ENCODE measurements around the gene NCKAP5.

Gene NCKAP5

DNA sequence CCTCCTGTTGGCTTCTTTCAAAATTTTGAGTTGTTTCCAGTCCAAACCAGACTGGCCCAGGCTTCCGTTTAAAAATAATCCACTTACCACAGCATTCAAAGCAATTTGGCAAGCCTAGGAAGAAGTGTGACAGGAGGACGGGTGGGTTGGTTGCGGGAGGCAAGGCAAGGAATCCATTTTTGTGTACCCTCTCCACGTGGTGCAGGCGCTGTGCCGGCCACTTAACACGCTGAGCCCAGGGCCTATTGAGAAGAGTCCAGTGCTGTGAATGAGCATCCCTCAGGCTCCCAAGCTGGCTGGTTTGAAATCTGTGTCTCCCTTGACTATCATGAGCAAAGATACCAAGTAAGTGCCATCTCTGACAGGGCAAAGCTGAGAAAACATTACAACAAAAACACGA lies 160.9 kb downstream of the NCKAP5 start:
- TF ChIP-seq, protein P1, sequence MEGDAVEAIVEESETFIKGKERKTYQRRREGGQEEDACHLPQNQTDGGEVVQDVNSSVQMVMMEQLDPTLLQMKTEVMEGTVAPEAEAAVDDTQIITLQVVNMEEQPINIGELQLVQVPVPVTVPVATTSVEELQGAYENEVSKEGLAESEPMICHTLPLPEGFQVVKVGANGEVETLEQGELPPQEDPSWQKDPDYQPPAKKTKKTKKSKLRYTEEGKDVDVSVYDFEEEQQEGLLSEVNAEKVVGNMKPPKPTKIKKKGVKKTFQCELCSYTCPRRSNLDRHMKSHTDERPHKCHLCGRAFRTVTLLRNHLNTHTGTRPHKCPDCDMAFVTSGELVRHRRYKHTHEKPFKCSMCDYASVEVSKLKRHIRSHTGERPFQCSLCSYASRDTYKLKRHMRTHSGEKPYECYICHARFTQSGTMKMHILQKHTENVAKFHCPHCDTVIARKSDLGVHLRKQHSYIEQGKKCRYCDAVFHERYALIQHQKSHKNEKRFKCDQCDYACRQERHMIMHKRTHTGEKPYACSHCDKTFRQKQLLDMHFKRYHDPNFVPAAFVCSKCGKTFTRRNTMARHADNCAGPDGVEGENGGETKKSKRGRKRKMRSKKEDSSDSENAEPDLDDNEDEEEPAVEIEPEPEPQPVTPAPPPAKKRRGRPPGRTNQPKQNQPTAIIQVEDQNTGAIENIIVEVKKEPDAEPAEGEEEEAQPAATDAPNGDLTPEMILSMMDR (IDR thresholded peaks at IDR 0.05; ENCODE audit: borderline replicate concordance, control extremely low read depth, extremely low read depth, insufficient read depth, missing control alignments) = no peak
- in situ Hi-C loops (cut with MboI; ENCODE audit: low sequenced_read_pairs, unreplicated experiment) = no loop called here
- DNase-seq (ENCODE audit: low spot score) = no peak

DNA sequence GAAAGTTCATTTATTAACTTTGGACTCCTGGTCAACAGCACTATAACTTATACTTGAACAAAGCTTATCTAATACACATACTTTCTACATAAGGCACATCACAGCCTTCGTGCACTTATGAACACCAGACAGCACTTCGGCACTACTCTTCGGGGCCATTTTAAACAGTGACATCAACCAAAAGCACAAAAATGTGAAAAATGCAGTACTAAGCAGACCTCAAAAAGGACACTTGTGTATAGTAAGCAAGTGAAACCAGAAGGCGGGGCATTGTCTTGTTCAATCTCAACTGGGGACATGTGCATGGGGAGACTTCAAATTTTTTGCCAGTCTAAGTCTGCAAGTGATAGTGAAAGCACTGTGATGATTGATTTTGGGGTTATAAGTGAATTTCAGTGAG lies 163.0 kb downstream of the NCKAP5 start:
- TF ChIP-seq, protein P1 (IDR thresholded peaks at IDR 0.05; ENCODE audit: borderline replicate concordance, control extremely low read depth, extremely low read depth, insufficient read depth, missing control alignments) = no peak
- no peak for DNase-seq (ENCODE audit: low spot score)
- in situ Hi-C loops (cut with MboI; ENCODE audit: low sequenced_read_pairs, unreplicated experiment) = no loop called here

DNA sequence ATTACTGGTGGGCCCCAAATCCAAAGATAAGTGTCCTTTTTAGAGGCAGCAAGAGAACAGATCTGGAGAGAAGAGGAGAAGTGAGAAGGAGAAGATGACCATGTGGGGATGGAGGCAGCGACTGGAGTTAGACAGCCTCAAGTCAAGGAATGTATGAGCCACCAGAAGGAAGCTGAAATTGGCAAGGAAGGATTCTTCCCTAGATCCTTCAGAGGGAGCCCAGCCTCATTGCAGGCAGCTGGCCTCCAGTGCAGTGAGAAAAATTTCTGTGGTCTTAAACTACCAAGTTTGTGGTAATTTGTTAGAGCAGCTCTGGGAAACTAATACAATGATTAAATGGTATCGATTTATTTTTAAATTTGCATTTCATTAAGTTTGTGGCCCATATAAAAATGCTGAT lies 167.9 kb downstream of the NCKAP5 start:
- TF ChIP-seq, protein P1 (IDR thresholded peaks at IDR 0.05; ENCODE audit: borderline replicate concordance, control extremely low read depth, extremely low read depth, insufficient read depth, missing control alignments) = no peak
- DNase-seq (ENCODE audit: low spot score) = no peak
- in situ Hi-C loops (cut with MboI; ENCODE audit: low sequenced_read_pairs, unreplicated experiment) = no loop called here

DNA sequence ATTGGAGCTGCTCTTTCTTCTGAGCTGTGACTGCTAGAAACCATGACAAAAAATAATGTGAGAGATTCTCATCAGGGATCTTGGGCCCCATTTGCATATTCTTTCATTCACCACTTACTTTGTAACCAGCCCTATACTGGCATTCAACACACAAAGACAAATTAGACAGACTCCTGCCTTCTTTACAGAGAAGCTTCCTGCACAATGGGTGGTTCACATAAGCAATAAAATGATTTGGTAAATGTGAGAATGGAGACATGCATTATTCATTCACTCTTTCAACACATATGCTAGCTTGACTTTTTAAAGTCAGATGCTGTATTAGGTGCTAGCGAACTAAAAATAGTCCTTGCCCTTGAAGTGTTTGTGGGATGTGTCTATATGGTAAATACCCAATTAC lies 174.4 kb downstream of the NCKAP5 start:
- TF ChIP-seq, protein P1 (IDR thresholded peaks at IDR 0.05; ENCODE audit: borderline replicate concordance, control extremely low read depth, extremely low read depth, insufficient read depth, missing control alignments) = no peak
- in situ Hi-C loops (cut with MboI; ENCODE audit: low sequenced_read_pairs, unreplicated experiment) = no loop called here

DNA sequence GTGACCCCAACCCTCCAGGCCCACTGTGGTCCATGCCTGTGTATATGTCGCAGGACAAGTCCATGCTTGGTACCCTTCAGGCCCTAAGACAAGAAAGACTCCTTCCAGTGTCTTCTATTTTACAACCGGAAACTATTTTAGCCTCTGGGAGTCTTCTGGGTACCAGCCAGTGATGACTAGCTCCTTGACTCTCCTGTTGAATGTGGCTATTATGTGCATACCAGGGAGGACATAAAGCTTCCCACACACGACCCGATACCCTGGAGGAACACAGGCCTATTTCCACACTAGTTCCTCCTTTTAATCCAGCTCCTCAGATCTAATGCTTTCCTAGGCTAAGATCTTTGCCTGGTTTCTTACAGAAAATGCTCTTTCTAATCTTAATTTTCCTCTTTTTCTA lies 178.1 kb downstream of the NCKAP5 start:
- in situ Hi-C loops (cut with MboI; ENCODE audit: low sequenced_read_pairs, unreplicated experiment) = no loop called here
- TF ChIP-seq, protein P1 (IDR thresholded peaks at IDR 0.05; ENCODE audit: borderline replicate concordance, control extremely low read depth, extremely low read depth, insufficient read depth, missing control alignments) = no peak
- DNase-seq (ENCODE audit: low spot score) = no peak

More for the DNA sequence above, 174.4 kb downstream of the NCKAP5 start:
- DNase-seq (ENCODE audit: low spot score) = no peak

DNA sequence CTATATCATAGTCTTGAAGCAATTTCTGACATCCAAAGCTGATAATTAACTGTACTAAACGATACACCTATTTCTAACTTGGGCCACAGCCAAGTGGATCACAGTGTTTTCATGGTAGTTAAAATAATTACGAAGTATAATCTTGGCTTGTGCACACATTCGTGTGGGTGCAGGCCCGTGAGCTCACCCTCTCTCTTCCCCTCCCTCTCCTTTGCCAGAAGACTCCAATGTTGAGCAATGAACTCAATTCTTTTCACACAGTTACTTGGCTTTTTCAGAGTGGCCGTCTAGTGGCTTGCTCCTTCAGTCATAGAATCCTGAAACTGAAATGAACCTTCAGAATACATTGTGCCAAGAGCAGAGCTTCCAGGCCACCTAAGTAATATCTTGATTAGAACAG lies 178.7 kb downstream of the NCKAP5 start:
- TF ChIP-seq, protein P1 (IDR thresholded peaks at IDR 0.05; ENCODE audit: borderline replicate concordance, control extremely low read depth, extremely low read depth, insufficient read depth, missing control alignments) = no peak
- in situ Hi-C loops (cut with MboI; ENCODE audit: low sequenced_read_pairs, unreplicated experiment) = no loop called here
- no peak for DNase-seq (ENCODE audit: low spot score)

DNA sequence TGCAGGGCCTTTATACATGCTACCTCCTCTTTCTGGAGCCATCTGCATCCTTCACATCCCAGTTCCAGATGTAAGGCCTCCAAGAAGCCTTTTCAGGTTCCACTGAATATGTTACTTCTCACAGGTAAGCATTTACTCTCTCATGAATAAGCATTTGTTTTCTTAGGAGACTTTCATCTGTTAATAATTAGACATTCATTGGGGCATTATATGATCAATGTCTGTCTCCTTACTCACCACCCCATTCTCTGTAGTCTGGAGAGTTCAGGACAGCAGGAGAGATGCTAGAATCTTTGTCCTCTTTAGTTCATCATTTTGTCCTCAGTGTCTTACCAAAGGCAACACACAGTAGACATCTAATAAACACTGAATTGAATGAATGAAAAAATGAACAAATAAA lies 185.7 kb downstream of the NCKAP5 start:
- TF ChIP-seq, protein P1 (IDR thresholded peaks at IDR 0.05; ENCODE audit: borderline replicate concordance, control extremely low read depth, extremely low read depth, insufficient read depth, missing control alignments) = no peak
- in situ Hi-C loops (cut with MboI; ENCODE audit: low sequenced_read_pairs, unreplicated experiment) = no loop called here
- DNase-seq (ENCODE audit: low spot score) = no peak
